ENCODE measurements around the gene ECSIT. TPM values are rescaled to one million over a fixed set of nuclear protein-coding genes. Genes with fewer than 3 reads are reported as not detected.
"Not testable (repeated sequence)": the region's sequence is repeated elsewhere in the genome, so short reads cannot be mapped to it uniquely, and the experiment has no call there.

The ECSIT gene
- polyA plus RNA-seq, 1 donor = 54.1 TPM

DNA sequence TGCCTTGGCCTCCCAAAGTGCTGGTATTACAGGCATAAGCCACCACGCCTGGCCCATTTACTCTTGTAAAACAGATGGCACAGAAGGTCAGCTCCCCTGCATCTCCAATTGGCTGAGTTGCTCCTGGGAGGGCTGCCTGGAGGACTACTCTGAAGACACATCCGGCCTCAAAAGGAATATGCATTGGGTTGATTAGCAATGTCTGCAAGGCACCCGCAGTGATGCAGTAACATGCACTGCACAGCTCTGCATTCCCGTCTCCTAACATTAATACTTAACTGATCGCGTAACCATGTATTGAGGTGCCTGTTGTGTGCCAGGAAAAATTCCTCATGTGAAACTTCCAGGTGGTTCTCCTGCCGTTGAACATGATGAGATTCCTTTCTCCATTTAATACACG, 53.1 kb downstream of the ECSIT start:
- no peak for DNase-seq

DNA sequence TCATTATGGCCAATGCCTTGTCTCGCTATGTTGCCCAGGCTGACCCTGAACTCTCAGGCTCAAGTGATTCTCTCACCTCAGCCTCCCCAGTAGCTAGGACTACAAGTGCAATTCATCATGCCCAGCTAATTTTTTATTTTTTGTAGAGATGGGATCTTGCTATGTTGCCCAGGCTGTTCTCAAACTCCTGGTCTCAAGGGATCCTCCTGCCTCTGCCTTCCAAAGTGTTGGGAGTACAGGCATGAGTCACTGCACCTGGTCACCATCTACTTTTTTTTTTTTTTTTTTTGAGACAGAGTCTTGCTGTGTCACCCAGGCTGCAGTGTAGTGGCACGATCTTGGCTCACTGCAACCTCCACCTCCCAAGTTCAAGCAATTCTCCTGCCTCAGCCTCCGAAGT, 53.6 kb downstream of the ECSIT start:
- DNase-seq = not testable (repeated sequence)

- no peak for DNase-seq
Observed at GRCh38 chr19:11473725-11474124, 55.2 kb downstream of the ECSIT start.

DNA sequence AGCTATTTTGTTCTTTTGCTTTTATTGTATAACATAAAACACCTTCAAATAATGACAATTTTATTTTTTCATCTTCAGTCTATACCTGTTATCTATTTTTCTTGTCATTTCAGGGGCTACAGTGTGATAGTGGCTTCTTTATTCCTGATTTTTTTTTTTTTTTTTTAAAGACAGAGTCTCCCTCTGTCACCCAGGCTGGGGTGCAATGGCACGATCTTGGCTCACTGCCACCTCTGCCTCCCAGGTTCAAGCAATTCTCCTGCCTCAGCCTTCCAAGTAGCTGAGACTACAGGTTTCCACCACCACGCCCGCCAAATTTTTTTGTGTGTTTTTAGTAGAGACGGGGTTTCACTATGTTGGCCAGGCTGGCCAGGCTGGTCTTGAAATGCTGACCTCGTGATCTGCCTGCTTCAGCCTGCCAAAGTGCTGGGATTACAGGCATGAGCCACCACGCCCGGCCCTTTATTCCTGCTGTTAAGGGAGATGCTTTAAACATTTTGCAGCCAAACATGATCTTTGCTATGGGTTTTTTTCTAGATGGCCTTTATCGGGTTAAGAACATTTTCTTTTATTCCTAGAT, 60.6 kb downstream of the ECSIT start:
- DNase-seq = not testable (repeated sequence)

DNA sequence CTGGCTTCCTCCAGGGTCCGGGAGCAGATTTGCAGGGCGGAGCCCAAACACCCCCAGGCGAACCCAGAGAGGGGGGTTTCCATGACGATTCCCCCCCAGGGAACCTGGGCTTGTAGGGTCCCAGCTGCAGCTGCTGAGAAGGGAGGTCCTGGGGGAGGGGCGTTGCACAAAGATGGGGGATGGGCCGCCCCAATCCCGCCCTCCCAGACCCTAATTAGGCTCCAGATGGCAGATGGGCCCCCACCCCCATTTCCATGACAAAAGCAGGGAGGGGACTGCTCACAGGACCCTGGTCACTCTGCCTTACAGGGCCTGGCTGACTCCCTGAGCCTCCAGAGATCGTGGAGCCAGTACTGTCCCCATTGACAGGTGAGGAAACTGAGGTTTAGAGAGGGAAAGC, 63.3 kb downstream of the ECSIT start:
- no peak for DNase-seq

DNA sequence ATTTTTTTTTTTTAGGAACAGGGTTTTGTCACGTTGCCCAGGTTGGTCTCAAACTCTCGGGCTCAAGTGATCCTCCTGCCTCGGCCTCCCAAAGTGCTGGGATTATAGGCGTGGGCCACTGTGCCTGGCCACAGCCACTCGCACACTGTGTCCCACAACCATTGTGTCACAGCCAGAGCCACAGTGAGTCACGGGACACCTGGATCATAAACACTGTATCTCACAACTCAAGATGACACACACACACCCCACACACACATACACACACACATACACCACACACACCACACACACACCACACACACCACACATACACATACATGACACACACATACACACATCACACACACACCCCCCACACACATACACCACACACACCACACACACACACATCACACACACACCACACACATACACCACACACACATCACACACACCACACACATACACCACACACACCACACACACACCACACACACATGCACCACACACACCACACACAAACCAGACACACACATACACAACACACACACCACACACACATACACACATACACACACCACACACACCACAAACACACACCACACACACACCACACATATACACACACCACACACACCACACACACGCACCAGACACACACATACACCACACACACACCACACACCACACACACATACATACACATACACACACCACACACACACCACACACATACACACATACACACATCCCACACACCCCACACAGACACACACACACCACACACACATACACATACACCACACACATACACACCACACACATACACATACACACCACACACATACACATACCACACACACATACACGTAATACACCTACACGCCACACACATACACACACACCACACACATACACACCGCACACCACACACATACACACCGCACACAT, 64.3 kb downstream of the ECSIT start:
- no peak for DNase-seq

GRCh38 chr19:11463391-11463790, 65.5 kb downstream of the ECSIT start:
- DNase-seq = no peak

DNA sequence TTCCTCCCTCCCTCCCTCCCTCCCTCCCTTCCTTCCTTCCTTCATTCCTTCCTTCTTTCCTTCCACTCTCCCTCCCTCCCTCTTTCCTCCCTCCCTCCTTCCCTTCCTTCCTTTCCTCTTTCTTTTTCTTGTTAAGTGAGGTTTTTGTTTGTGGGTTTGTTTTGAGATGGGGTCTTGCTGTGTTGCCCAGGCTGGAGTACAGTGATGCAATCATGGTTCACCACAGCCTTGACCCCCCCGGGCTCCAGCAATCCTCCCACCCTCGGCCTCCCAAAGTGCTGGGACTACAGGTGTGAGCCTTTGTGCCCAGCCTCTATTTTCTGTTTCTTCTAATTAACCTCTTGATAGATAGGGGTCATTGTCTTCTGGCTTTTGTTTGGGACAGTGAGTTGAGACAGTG, 67.5 kb downstream of the ECSIT start:
- DNase-seq = no peak

DNA sequence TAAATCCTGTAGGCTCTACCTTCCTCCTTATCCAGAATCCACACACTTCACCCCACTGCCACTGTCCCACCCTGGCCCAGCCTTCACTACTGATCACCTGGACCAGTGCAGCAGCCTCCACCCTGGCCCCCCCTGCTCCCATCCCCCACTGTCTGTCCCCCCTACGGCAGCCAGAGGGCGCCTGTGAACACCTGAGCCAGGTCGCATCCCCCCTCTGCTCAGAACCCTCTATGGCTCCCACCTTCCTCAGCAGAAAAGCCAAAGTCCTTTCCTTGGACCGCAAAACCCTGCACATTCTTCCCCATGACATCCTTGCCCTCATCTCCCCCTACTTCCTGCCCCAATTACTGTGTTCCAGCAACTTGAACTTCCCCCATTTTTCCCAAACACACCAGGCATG, 68.7 kb downstream of the ECSIT start:
- no peak for DNase-seq

- DNase-seq = not testable (repeated sequence)
Observed at GRCh38 chr19:11458912-11459311, 70.0 kb downstream of the ECSIT start.

DNA sequence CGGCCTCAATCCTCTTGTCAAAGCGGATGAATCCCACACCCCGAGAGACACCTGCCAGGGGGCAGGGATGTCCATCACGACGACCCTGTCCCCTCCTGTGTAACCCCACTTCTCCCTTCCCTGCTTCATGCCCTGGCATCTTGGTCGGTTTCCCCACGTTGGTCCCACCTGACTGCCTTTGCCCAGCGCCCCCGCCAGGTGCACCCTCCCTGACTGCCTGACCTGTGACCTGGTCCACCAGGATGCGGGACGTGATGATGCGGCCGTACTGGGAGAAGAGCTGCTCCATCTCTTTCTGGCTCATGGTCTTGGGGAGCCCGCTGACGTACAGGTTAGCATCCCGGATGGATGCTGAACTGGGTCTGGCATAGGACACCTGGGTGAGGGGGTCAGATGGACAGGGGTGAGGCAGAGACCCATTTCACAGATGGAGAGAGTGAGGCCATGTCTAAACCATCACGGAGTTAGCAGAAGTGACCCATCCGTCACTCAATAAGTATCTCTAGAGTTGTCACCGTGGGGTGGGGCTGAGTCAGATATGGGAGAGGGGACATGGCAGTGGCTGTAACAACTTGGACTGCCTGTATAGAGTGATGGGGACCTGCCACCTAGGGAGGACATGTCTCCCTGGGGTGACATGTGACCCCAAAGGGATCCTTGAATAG, 70.6 kb downstream of the ECSIT start:
- DNase-seq = no peak

- no peak for DNase-seq
Observed at GRCh38 chr19:11457831-11458230, 71.1 kb downstream of the ECSIT start.

DNA sequence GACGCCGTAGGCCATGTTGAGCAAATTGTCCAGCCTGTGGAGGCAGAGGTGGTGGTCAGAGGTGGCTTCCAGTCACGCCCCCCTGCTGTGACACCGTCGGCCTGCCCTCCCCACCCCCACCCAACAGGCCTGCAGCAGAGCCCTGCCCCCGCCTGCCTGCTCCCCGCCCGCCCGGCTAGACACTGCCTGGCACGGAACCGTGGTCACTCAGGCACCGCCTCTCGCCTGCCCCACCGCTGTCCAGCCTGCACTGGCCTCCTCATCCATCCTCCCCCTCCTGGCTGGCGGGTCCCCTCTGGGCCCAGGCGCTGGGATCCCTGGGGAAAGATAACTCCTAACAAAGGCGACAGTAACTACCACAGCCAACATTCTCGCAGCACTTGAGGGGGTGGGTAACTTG, 71.8 kb downstream of the ECSIT start:
- DNase-seq = no peak

GRCh38 chr19:11456659-11457058, 72.3 kb downstream of the ECSIT start:
- no peak for DNase-seq

Other genes with a start within 250 kb of the ECSIT start
- not detected for gene TSPAN16, start 233.0 kb downstream of the ECSIT start, polyA plus RNA-seq (ENCODE audit: insufficient read length)
- 6.3 TPM for gene RAB3D, start 189.5 kb downstream of the ECSIT start, polyA plus RNA-seq (ENCODE audit: insufficient read length)
- 48.5 TPM for gene TMEM205, start 182.9 kb downstream of the ECSIT start, polyA plus RNA-seq (ENCODE audit: insufficient read length)
- 10.9 TPM for gene CCDC159, start 182.6 kb downstream of the ECSIT start, polyA plus RNA-seq (ENCODE audit: insufficient read length)
- 12.7 TPM for gene PLPPR2, start 173.7 kb downstream of the ECSIT start, polyA plus RNA-seq (ENCODE audit: insufficient read length)
- gene SWSAP1, start 154.5 kb downstream of the ECSIT start, polyA plus RNA-seq (ENCODE audit: insufficient read length) = 1.3 TPM
- gene EPOR, start 144.8 kb downstream of the ECSIT start, polyA plus RNA-seq (ENCODE audit: insufficient read length) = 4.4 TPM
- gene RGL3, start 109.8 kb downstream of the ECSIT start, polyA plus RNA-seq (ENCODE audit: insufficient read length) = 0.15 TPM
- gene ODAD3, start 94.0 kb downstream of the ECSIT start, polyA plus RNA-seq (ENCODE audit: insufficient read length) = 0.30 TPM
- 192 TPM for gene PRKCSH, start 93.5 kb downstream of the ECSIT start, polyA plus RNA-seq (ENCODE audit: insufficient read length)
- not detected for gene ELAVL3, start 48.1 kb downstream of the ECSIT start, polyA plus RNA-seq (ENCODE audit: insufficient read length)
- 6.7 TPM for gene ZNF653, start 23.3 kb downstream of the ECSIT start, polyA plus RNA-seq (ENCODE audit: insufficient read length)
- gene CNN1, start 9.7 kb upstream of the ECSIT start, polyA plus RNA-seq (ENCODE audit: insufficient read length) = 43.0 TPM
- gene ELOF1, start 30.1 kb upstream of the ECSIT start, polyA plus RNA-seq (ENCODE audit: insufficient read length) = 35.6 TPM
- gene ACP5, start 48.5 kb upstream of the ECSIT start, polyA plus RNA-seq (ENCODE audit: insufficient read length) = 2.7 TPM
- 11.0 TPM for gene ZNF627, start 68.3 kb upstream of the ECSIT start, polyA plus RNA-seq (ENCODE audit: insufficient read length)
- gene ZNF823, start 209.8 kb upstream of the ECSIT start, polyA plus RNA-seq (ENCODE audit: insufficient read length) = 3.7 TPM
- gene ZNF441, start 237.9 kb upstream of the ECSIT start, polyA plus RNA-seq (ENCODE audit: insufficient read length) = 6.4 TPM